GM21367 (cell line): ENCODE measurements around the gene SMIM13.

Experiments
- ATAC-seq: cut with Tn5 transposase; IDR thresholded peaks from one replicate; pipeline ENCODE4 v1.9.1; 2021; ENCODE audit not compliant: unreplicated experiment

Gene SMIM13

GRCh38 chr6:11185204-11185842 lies 91.7 kb downstream of the SMIM13 start:
- ATAC-seq: no peak

- ATAC-seq: no peak
Measured at GRCh38 chr6:11187301-11187700, 93.7 kb downstream of the SMIM13 start.
